ENCODE data around the gene AGMO. TPM values are rescaled to one million over a fixed set of nuclear protein-coding genes. Genes with fewer than 3 reads are reported as not detected.

AGMO gene
- polyA plus RNA-seq, 3 donors: not detected

- no peak for DNase-seq
- intact Hi-C loops (cut with micrococcal nuclease): no loop called here
- H3K9me3 Mint-ChIP-seq: peaks cover 4 to 10% (median 6%) of the 10 kb centered on the region in 7 donors
- Histone ChIP-seq H3K4me3 (replicated peaks in 1 of 3; ENCODE audit: low read depth in 2 of 3, low read length in 3 of 3) (no peak overlapping the region), H3K27me3 (ENCODE audit: control insufficient read depth in 2 of 2, insufficient read depth in 2 of 2, low read length in 2 of 2) (no peaks in the 10 kb centered on the region), H3K4me2 (replicated peaks; ENCODE audit: extremely low read depth, low read length, poor library complexity, severe bottlenecking) (no peak overlapping the region), H3K9me3 (replicated peaks in 1 of 2; ENCODE audit: control insufficient read depth in 1 of 2, insufficient read depth in 1 of 2, low read length in 2 of 2) (peaks cover 7 to 10% of the 10 kb centered on the region in 2 donors), H3K79me2 (ENCODE audit: insufficient read depth, low read length) (no peaks in the 10 kb centered on the region), H2AFZ (ENCODE audit: insufficient read depth, low read depth, low read length, poor library complexity, severe bottlenecking) (no peak overlapping the region), H3K27ac (ENCODE audit: low read depth in 1 of 2, low read length in 2 of 2) (no peak overlapping the region), H3K36me3 (replicated peaks in 1 of 2; ENCODE audit: control insufficient read depth in 1 of 2, insufficient read depth in 2 of 2, low read length in 2 of 2) (no peaks in the 10 kb centered on the region), H3K9ac (ENCODE audit: insufficient read depth, low read length, poor library complexity, severe bottlenecking) (no peak overlapping the region), H3K4me1 (ENCODE audit: control insufficient read depth in 1 of 2, insufficient read depth in 2 of 2, low read length in 2 of 2) (no peaks in the 10 kb centered on the region), H4K20me1 (ENCODE audit: insufficient read depth, low read length) (no peaks in the 10 kb centered on the region)
- TF ChIP-seq, protein P1, sequence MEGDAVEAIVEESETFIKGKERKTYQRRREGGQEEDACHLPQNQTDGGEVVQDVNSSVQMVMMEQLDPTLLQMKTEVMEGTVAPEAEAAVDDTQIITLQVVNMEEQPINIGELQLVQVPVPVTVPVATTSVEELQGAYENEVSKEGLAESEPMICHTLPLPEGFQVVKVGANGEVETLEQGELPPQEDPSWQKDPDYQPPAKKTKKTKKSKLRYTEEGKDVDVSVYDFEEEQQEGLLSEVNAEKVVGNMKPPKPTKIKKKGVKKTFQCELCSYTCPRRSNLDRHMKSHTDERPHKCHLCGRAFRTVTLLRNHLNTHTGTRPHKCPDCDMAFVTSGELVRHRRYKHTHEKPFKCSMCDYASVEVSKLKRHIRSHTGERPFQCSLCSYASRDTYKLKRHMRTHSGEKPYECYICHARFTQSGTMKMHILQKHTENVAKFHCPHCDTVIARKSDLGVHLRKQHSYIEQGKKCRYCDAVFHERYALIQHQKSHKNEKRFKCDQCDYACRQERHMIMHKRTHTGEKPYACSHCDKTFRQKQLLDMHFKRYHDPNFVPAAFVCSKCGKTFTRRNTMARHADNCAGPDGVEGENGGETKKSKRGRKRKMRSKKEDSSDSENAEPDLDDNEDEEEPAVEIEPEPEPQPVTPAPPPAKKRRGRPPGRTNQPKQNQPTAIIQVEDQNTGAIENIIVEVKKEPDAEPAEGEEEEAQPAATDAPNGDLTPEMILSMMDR (IDR thresholded peaks at IDR 0.05): no peak
- no peak overlapping the region for H3K27ac Mint-ChIP-seq
- no peaks in the 10 kb centered on the region for H3K4me1 Mint-ChIP-seq
- 100% methylated on average over 1 of the region's 3 CpGs for WGBS (ENCODE audit: insufficient coverage)
- H3K4me3 Mint-ChIP-seq: no peak overlapping the region
- no peaks in the 10 kb centered on the region for H3K36me3 Mint-ChIP-seq
- H3K27me3 Mint-ChIP-seq (ENCODE audit: low read depth in 3 of 3): no peaks in the 10 kb centered on the region
Measured at GRCh38 chr7:15580604-15581351, 19.0 kb upstream of the AGMO start.

DNA sequence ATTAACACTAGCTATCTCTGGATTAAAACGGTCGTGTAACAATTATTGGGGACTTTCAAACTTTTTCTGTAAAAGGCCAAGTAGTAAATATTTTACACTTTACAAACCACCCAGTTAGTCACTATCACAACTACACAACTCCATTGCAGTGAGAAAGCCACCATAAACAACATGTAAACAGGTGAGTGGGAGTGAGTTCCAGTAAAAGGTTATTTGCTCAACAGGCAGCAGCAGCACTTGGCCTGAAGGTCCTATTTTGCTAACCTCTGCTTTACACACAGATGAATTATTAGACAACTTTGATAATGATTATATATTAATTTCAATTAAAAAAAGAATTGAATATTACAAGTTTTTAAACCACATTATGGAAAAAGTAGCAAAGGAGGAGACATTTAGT is 15.8 kb upstream of the AGMO start:
- Mint-ChIP-seq H3K4me1 (no peaks in the 10 kb centered on the region), H3K4me3 (no peak overlapping the region), H3K9me3 (peaks cover 0 to 14% (median 5%) of the 10 kb centered on the region in 7 donors), H3K27me3 (ENCODE audit: low read depth in 3 of 3) (no peaks in the 10 kb centered on the region), H3K27ac (no peak overlapping the region), H3K36me3 (no peaks in the 10 kb centered on the region)
- no peaks in the 10 kb centered on the region for H3K4me1 ChIP-seq (ENCODE audit: control insufficient read depth in 1 of 2, insufficient read depth in 2 of 2, low read length in 2 of 2)
- no peaks in the 10 kb centered on the region for H3K36me3 ChIP-seq (replicated peaks in 1 of 2; ENCODE audit: control insufficient read depth in 1 of 2, insufficient read depth in 2 of 2, low read length in 2 of 2)
- no peak overlapping the region for H2AFZ ChIP-seq (ENCODE audit: insufficient read depth, low read depth, low read length, poor library complexity, severe bottlenecking)
- no peak overlapping the region for H3K9ac ChIP-seq (ENCODE audit: insufficient read depth, low read length, poor library complexity, severe bottlenecking)
- no peaks in the 10 kb centered on the region for H3K79me2 ChIP-seq (ENCODE audit: insufficient read depth, low read length)
- no peak for DNase-seq
- H3K27me3 ChIP-seq (ENCODE audit: control insufficient read depth in 2 of 2, insufficient read depth in 2 of 2, low read length in 2 of 2): no peaks in the 10 kb centered on the region
- H4K20me1 ChIP-seq (ENCODE audit: insufficient read depth, low read length): no peaks in the 10 kb centered on the region
- WGBS (ENCODE audit: insufficient coverage): no CpG with 5 or more reads among the region's 2 CpGs
- peaks cover 0 to 6% of the 10 kb centered on the region in 2 donors for H3K9me3 ChIP-seq (replicated peaks in 1 of 2; ENCODE audit: control insufficient read depth in 1 of 2, insufficient read depth in 1 of 2, low read length in 2 of 2)
- H3K27ac ChIP-seq (ENCODE audit: low read depth in 1 of 2, low read length in 2 of 2): no peak overlapping the region
- TF ChIP-seq, protein P1 (IDR thresholded peaks at IDR 0.05): no peak
- intact Hi-C loops (cut with micrococcal nuclease): no loop called here
- H3K4me2 ChIP-seq (replicated peaks; ENCODE audit: extremely low read depth, low read length, poor library complexity, severe bottlenecking): no peak overlapping the region
- H3K4me3 ChIP-seq (replicated peaks in 1 of 3; ENCODE audit: low read depth in 2 of 3, low read length in 3 of 3): no peak overlapping the region
